Liver (tissue), 3 donors: ENCODE results near the gene OBP2A.

Source experiments
- EGR1 ChIP-seq, 2 donors: IDR thresholded peaks; 2 replicates each; pipeline ENCODE4 v1.6.1; 2016 to 2018; ENCODE audit warnings: antibody characterized with exemption in 2 of 2, low read depth in 2 of 2
- FOXA1 ChIP-seq: IDR thresholded peaks from 2 replicates; pipeline ENCODE4 v1.6.1; 2016; ENCODE audit warnings: antibody characterized with exemption
- GABPA ChIP-seq, 2 donors: IDR thresholded peaks in 1 of 2; conservative IDR thresholded peaks in 1 of 2; 2 replicates each; pipeline ENCODE4 v1.6.1; 2016; ENCODE audit warnings: antibody characterized with exemption in 2 of 2, mild to moderate bottlenecking in 1 of 2, moderate library complexity in 1 of 2
- JUND ChIP-seq, 2 donors: IDR thresholded peaks; 2 replicates each; pipeline ENCODE4 v1.6.1; 2016; ENCODE audit warnings: antibody characterized with exemption in 2 of 2
- NR2F2 ChIP-seq: IDR thresholded peaks from 2 replicates; pipeline ENCODE4 v1.6.1; 2016; ENCODE audit warnings: antibody characterized with exemption
- RAD21 ChIP-seq, 2 donors: IDR thresholded peaks; 2 replicates each; pipeline ENCODE4 v1.6.1; 2016; ENCODE audit warnings: antibody characterized with exemption in 2 of 2, mild to moderate bottlenecking in 2 of 2
- SP1 ChIP-seq: IDR thresholded peaks from 2 replicates; pipeline ENCODE4 v1.6.1; 2018; ENCODE audit warnings: antibody characterized with exemption, mild to moderate bottlenecking
- TAF1 ChIP-seq: conservative IDR thresholded peaks from 2 replicates; pipeline ENCODE4 v1.6.1; 2016; ENCODE audit warnings: antibody characterized with exemption, mild to moderate bottlenecking
- YY1 ChIP-seq: IDR thresholded peaks from 2 replicates; pipeline ENCODE4 v1.6.1; 2016; ENCODE audit warnings: antibody characterized with exemption, mild to moderate bottlenecking
- TF ChIP-seq, protein P1 (sequence below): fragments of 150-350 bp; IDR thresholded peaks from 2 replicates; pipeline ENCODE4 v1.5.1; 2017; ENCODE audit warnings: improper control_type of control experiment, low read depth, low read length; ENCODE audit not compliant: missing input control
- TF ChIP-seq, protein P2 (sequence below): IDR thresholded peaks from 2 replicates; pipeline ENCODE4 v1.6.1; 2016; ENCODE audit warnings: antibody characterized with exemption, mild to moderate bottlenecking
- TF ChIP-seq, protein P3 (sequence below): IDR thresholded peaks from 2 replicates; pipeline ENCODE4 v1.6.1; 2016; ENCODE audit warnings: antibody characterized with exemption
- TF ChIP-seq, protein P4 (sequence below): IDR thresholded peaks from 2 replicates; pipeline ENCODE4 v1.6.1; 2016; ENCODE audit warnings: antibody characterized with exemption
- donor health status: healthy.
- donor health status: healthy.

DNA sequence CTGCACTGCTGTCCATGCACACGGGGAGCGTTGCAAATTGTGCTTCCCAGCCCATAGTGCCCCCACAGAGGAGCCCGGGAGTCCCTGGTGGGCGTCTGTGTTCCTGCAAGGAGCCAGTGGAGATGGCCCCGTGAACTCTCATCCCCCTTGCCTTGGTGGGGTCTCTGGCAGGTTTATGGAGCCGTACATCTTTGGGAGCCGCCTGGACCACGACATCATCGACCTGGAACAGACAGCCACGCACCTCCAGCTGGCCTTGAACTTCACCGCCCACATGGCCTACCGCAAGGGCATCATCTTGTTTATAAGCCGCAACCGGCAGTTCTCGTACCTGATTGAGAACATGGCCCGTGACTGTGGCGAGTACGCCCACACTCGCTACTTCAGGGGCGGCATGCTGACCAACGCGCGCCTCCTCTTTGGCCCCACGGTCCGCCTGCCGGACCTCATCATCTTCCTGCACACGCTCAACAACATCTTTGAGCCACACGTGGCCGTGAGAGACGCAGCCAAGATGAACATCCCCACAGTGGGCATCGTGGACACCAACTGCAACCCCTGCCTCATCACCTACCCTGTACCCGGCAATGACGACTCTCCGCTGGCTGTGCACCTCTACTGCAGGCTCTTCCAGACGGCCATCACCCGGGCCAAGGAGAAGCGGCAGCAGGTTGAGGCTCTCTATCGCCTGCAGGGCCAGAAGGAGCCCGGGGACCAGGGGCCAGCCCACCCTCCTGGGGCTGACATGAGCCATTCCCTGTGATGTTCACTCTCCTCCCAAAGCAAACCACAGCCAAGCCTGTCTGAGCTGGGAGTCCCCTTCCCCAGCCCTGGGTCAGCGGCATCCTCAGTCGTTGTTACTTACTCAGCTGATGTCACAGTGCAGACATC lies 42.3 kb upstream of the OBP2A start:
- TF ChIP-seq, protein P1, sequence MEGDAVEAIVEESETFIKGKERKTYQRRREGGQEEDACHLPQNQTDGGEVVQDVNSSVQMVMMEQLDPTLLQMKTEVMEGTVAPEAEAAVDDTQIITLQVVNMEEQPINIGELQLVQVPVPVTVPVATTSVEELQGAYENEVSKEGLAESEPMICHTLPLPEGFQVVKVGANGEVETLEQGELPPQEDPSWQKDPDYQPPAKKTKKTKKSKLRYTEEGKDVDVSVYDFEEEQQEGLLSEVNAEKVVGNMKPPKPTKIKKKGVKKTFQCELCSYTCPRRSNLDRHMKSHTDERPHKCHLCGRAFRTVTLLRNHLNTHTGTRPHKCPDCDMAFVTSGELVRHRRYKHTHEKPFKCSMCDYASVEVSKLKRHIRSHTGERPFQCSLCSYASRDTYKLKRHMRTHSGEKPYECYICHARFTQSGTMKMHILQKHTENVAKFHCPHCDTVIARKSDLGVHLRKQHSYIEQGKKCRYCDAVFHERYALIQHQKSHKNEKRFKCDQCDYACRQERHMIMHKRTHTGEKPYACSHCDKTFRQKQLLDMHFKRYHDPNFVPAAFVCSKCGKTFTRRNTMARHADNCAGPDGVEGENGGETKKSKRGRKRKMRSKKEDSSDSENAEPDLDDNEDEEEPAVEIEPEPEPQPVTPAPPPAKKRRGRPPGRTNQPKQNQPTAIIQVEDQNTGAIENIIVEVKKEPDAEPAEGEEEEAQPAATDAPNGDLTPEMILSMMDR = no peak
- TF ChIP-seq, protein P2, sequence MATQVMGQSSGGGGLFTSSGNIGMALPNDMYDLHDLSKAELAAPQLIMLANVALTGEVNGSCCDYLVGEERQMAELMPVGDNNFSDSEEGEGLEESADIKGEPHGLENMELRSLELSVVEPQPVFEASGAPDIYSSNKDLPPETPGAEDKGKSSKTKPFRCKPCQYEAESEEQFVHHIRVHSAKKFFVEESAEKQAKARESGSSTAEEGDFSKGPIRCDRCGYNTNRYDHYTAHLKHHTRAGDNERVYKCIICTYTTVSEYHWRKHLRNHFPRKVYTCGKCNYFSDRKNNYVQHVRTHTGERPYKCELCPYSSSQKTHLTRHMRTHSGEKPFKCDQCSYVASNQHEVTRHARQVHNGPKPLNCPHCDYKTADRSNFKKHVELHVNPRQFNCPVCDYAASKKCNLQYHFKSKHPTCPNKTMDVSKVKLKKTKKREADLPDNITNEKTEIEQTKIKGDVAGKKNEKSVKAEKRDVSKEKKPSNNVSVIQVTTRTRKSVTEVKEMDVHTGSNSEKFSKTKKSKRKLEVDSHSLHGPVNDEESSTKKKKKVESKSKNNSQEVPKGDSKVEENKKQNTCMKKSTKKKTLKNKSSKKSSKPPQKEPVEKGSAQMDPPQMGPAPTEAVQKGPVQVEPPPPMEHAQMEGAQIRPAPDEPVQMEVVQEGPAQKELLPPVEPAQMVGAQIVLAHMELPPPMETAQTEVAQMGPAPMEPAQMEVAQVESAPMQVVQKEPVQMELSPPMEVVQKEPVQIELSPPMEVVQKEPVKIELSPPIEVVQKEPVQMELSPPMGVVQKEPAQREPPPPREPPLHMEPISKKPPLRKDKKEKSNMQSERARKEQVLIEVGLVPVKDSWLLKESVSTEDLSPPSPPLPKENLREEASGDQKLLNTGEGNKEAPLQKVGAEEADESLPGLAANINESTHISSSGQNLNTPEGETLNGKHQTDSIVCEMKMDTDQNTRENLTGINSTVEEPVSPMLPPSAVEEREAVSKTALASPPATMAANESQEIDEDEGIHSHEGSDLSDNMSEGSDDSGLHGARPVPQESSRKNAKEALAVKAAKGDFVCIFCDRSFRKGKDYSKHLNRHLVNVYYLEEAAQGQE = no peak
- TF ChIP-seq GABPA (IDR thresholded peaks at IDR 0.05 in 1 of 2, conservative IDR thresholded peaks at IDR 0.05 in 1 of 2) = no peak
- TF ChIP-seq TAF1 = no peak
- no peak for TF ChIP-seq SP1
- TF ChIP-seq RAD21 (IDR thresholded peaks at IDR 0.05) = no peak
- TF ChIP-seq JUND (IDR thresholded peaks at IDR 0.05) = no peak
- TF ChIP-seq EGR1 (IDR thresholded peaks at IDR 0.05; ENCODE audit: low read depth in 2 of 2) = no peak
- TF ChIP-seq YY1 = no peak
- TF ChIP-seq, protein P3, sequence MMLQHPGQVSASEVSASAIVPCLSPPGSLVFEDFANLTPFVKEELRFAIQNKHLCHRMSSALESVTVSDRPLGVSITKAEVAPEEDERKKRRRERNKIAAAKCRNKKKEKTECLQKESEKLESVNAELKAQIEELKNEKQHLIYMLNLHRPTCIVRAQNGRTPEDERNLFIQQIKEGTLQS = no peak
- TF ChIP-seq, protein P4, sequence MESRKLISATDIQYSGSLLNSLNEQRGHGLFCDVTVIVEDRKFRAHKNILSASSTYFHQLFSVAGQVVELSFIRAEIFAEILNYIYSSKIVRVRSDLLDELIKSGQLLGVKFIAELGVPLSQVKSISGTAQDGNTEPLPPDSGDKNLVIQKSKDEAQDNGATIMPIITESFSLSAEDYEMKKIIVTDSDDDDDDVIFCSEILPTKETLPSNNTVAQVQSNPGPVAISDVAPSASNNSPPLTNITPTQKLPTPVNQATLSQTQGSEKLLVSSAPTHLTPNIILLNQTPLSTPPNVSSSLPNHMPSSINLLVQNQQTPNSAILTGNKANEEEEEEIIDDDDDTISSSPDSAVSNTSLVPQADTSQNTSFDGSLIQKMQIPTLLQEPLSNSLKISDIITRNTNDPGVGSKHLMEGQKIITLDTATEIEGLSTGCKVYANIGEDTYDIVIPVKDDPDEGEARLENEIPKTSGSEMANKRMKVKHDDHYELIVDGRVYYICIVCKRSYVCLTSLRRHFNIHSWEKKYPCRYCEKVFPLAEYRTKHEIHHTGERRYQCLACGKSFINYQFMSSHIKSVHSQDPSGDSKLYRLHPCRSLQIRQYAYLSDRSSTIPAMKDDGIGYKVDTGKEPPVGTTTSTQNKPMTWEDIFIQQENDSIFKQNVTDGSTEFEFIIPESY = no peak
- no peak for TF ChIP-seq NR2F2
- TF ChIP-seq FOXA1 = no peak
